HG03025 (cell line): ENCODE results near the gene HELZ2.
"Not testable (repeated sequence)": the region's sequence is repeated elsewhere in the genome, so short reads cannot be mapped to it uniquely, and the experiment has no call there.

Experiments
- ATAC-seq: cut with Tn5 transposase; IDR thresholded peaks from one replicate; pipeline ENCODE4 v1.9.1; 2021; ENCODE audit warnings: mild to moderate bottlenecking, moderate library complexity; ENCODE audit not compliant: unreplicated experiment, low FRiP score

The HELZ2 gene

GRCh38 chr20:63566395-63567135, 7.5 kb downstream of the HELZ2 start:
- no peak for ATAC-seq

GRCh38 chr20:63565699-63566335, 8.2 kb downstream of the HELZ2 start:
- ATAC-seq, result no peak

DNA sequence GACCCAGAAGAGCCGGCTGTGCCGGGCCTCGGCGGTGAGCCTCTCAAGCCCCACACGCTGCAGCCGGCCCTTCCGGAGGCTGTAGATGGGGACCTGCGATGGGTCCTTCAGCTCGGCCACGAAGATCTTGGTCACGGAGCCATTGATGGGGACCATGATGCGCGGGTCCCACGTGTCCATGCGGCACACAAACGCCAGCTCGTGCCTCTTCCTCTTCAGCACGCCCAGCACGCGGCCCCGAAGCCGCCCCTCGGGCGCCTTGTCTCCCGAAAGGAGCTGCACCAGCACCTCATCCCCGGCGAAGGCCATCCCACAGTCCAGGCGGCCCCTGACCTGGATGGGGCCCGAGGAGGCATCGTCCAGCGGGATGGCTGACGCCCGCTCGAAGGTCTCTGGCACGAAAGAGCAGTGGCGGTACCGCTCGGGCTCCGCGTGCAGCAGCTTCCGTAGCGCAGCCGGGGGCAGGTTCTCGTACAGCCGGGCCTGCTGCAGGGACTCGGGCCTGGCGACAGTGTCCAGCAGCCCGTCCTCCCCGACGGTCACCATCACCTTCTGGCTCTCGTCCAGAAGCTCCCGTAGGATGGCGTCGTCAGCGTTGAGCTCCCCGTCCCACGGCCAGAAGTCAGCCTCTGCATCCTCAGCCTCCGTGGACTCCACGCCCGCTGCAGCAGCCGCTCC, 8.9 kb downstream of the HELZ2 start:
- no peak for ATAC-seq

GRCh38 chr20:63564036-63564810, 9.8 kb downstream of the HELZ2 start:
- no peak for ATAC-seq

- ATAC-seq, result no peak
Measured at GRCh38 chr20:63563225-63563935, 10.7 kb downstream of the HELZ2 start.

GRCh38 chr20:63562461-63563224, 11.4 kb downstream of the HELZ2 start:
- no peak for ATAC-seq

GRCh38 chr20:63561624-63562396, 12.2 kb downstream of the HELZ2 start:
- ATAC-seq, result no peak

DNA sequence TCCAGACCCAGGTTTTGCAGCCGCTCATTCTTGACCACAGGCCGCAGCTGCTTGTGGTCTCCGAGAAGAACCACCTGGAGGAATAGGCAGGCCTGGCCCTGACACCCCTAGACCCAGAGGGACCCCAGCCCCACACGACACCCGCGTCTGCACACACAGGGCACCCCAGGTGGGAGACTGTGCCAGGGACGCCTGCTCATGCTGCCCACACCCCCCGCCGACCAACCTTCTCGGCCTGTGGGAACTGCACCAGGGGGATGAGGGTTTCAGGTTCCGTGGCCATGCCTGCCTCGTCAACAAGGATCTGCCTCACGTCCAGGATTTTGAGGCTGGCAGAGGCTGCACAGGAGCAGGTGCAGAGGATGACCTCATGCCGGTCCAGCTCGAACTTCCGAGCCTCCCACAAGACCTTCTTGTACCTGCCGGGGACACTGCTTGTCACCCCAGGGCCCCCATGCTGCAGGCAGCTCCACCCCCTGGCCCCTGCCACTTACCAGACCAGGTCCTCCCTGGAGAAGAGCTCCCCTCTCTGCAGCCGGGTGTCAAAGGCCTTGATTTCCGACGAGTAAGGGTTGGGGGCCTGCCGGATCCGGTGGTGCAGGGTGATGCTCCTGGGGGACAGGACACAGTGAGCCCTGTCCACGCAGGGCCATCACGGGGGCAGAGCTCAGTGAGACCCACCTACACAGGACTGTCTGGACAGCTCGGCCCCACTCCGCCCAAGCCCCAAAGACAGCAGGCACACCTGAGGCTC, 13.0 kb downstream of the HELZ2 start:
- no peak for ATAC-seq

DNA sequence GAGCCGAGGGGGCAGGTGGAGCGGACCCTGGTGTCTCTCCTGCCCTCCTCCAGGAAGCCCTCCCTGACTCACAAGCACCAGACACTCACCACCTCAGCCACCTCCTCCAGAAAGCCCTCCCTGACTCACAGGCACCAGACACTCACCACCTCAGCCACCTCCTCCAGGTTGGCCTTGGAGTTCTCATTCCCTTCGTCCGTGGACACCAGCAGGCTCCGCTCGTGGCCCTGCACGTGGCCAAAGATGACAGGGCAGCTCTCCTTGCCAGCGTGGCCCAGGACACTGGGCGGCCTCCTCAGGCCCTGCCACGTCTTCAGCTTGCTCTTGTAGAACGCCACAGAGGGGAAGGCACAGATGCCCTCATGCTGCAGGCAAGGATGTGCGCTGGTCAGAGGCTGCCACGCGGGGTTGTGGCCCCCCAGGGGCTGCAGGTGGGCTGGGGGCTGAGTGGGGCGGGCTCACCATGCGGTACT, 13.7 kb downstream of the HELZ2 start:
- ATAC-seq, result no peak

DNA sequence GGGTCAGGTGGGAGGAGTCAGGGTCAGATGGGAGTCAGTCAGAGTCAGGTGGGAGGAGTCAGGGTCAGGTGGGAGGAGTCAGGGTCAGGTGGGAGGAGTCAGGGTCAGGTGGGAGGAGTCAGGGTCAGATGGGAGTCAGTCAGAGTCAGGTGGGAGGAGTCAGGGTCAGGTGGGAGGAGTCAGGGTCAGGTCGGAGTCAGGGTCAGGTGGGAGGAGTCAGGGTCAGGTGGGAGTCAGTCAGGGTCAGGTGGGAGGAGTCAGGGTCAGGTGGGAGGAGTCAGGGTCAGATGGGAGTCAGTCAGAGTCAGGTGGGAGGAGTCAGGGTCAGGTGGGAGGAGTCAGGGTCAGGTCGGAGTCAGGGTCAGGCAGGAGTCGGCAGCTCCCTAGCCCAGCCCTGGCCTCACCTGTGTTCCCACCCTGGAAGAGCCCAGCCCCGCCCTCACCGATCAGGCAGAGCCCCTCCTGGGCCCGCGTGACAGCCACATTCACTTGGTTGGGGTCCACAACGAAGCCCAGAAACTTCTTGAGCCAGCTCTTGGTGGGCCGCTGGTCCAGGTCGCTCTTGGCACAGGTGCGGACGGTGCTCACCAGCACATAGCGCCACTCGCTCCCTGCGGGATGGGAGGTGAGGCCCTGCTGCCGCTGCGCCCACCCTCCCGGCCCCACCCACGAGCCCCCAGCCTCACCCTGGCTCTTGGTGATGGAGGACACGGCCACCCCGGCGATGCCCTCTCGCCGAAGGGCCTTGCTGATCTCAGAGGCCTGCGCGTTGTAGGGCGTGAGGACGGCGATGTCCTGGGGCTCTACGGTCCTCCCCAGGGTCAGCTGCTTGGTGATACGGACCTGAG, 14.3 kb downstream of the HELZ2 start:
- not testable (repeated sequence) for ATAC-seq

DNA sequence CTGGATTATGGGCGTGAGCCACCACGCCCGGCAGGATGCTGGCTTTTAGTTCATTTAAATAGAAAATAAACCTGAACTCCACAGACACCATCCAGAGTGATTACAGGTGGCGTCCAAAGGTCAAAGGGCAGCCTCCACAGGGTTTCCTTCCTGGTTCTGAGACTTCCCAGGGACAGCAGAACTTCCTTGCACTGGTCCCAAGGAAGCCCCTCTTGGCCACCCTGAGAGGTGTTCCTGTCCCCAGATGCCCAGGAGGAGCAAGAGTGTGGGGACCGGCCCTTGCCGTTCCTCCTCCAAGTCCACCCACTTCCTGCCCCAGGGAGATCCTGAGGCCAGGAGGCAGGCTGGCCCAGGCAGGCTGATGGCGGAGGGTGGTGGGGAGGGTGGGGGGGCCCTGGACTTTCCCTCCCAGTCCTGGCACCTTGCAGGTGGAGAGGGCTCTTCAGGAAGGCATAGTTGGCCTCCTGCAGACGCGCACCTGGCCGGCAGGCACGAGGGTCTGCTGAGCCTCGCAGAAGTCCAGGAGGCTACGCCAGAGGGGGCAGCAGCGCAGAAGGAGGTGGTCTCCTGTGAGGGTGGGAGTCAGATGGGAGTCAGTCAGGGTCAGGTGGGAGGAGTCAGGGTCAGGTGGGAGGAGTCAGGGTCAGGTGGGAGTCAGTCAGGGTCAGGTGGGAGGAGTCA, 15.1 kb downstream of the HELZ2 start:
- ATAC-seq, result no peak

- ATAC-seq, result no peak
Measured at GRCh38 chr20:63557481-63557891, 16.6 kb downstream of the HELZ2 start.

DNA sequence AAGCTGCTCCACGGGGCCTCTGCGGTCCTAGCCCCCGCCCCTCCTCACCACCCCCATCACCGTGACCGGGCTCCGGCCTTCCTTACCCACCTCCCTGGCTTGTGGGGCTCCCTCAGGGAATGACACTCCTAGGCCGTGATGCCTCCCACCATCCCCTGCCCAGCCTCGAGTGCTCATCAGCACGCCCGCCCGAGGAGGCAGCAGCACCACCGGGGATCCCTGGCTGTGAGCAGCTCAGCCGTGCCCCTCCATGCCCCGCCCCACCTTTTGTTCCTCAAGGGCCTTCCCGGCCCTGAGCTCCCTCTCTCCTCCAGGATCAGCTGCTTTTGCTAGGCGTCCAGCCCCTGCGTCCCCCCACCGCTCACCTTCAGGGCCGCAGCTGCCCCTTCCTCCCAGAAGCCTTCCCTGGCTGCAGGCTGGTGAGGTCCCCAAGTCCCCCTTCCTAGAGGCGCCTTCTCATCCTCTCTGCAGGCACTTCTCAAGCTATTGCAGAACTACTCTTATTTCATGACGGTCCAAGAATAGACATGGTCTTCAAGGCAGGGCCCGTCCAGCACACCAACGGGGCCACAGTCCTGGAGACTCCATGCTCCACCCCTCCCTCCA, 17.1 kb downstream of the HELZ2 start:
- ATAC-seq, result no peak

DNA sequence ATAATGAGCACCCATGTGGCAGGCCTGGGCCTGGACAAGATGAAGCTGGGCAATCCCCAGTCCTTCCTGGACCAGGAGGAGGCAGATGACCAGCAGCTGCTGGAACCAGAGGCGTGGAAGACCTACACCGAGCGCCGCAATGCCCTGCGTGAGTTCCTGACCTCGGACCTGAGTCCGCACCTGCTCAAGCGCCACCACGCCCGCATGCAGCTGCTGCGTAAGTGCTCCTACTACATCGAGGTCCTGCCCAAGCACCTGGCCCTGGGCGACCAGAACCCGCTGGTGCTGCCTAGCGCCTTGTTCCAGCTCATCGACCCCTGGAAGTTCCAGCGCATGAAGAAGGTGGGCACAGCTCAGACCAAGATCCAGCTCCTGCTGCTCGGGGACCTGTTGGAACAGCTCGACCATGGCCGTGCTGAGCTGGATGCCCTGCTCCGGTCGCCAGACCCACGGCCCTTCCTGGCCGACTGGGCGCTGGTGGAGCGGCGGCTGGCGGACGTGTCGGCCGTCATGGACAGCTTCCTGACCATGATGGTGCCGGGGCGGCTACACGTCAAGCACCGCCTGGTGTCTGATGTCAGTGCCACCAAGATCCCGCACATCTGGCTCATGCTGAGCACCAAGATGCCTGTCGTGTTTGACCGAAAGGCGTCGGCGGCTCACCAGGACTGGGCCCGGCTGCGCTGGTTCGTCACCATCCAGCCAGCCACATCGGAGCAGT, 18.2 kb downstream of the HELZ2 start:
- ATAC-seq, result no peak
